ENCODE measurements around the gene CDK18. TPM values are rescaled to one million over a fixed set of nuclear protein-coding genes. Genes with fewer than 3 reads are reported as not detected.

The CDK18 gene
- total and polyA plus RNA-seq, 10 of the 15 experiments (the other 5 are each of a cell fraction or from before 2014, with no cell fraction given) = 0.13 to 4.4 (median 0.52) TPM; not detected in 2

DNA sequence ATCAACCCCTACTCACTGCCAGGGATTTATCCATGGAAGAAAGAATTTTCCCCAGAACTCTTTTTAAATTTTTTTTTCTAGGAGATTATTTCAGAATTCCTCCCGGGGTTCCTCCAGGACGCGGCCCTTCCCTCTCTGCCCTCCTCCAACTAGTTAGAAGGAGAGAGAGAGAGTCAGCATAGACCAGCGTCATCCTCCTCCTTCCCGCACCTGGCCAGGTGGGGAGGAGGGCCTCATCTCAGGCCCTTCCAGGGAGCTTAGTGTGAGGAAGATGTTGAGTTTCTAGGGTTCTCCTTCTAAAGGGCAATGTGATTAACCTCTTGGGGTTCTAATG, 63.6 kb downstream of the CDK18 start (continued):
- TF ChIP-seq BMI1 (IDR thresholded peaks at IDR 0.05; ENCODE audit: borderline replicate concordance) = no peak

- intact Hi-C loops (cut with micrococcal nuclease; ENCODE audit: unreplicated experiment) = no loop called here
- Histone ChIP-seq H3K79me2 (ENCODE audit: control insufficient read depth, insufficient read depth, low read length) (no peaks in the 10 kb centered on the region), H3K9ac (ENCODE audit: control insufficient read depth, insufficient read depth, low read length) (no peak overlapping the region), H3K4me2 (ENCODE audit: control insufficient read depth, insufficient read depth) (no peak overlapping the region), H3K27ac (ENCODE audit: control insufficient read depth, insufficient read depth) (no peak overlapping the region), H4K20me1 (ENCODE audit: control insufficient read depth, insufficient read depth) (no peaks in the 10 kb centered on the region), H2AFZ (ENCODE audit: control insufficient read depth, low read depth, low read length) (no peak overlapping the region), H3K36me3 (ENCODE audit: control insufficient read depth in 2 of 2, insufficient read depth in 2 of 2, low read length in 1 of 2) (no peaks in the 10 kb centered on the region), H3K4me3 (no peak overlapping the region), H3K27me3 (replicated peaks in 1 of 2; ENCODE audit: control insufficient read depth in 2 of 2, insufficient read depth in 2 of 2, low read length in 1 of 2) (peaks cover 9 to 17% of the 10 kb centered on the region in 2 experiments), H3K4me1 (ENCODE audit: control insufficient read depth, insufficient read depth, low read length) (no peaks in the 10 kb centered on the region), H3K9me3 (replicated peaks; ENCODE audit: control insufficient read depth, insufficient read depth, low read length) (no peaks in the 10 kb centered on the region)
- 14% methylated on average over 31 of the region's 90 CpGs for WGBS (ENCODE audit: insufficient coverage, insufficient replicate concordance, low lambda C conversion rate, missing lambda C conversion rate)
- BruUV-seq (replicated peaks) = no TSS peak
- in situ Hi-C loops (cut with MboI) = no loop called here
- ChIA-PET SMC1A (ENCODE audit: uncharacterized antibody, unreplicated experiment) (interaction anchor here (0.7 to 1.3 kb wide), 2 partner anchors 26 to 40 kb away, joined by 3 read pairs; no protein-coding TSS in a partner anchor), CTCF (interaction anchor here (0.6 kb wide), 1 partner anchor 234 kb away, joined by 3 read pairs; no protein-coding TSS in a partner anchor), RAD21 (ENCODE audit: unreplicated experiment) (no interaction called here), POLR2A (no interaction called here)
- ATAC-seq (no peak), FAIRE-seq (no peak), DNase-seq (ENCODE audit: low read depth, low spot score) (no peak)
- TF ChIP-seq SMAD1 (IDR thresholded peaks at IDR 0.05; ENCODE audit: low read depth, partially characterized antibody) = no peak
- TF ChIP-seq TBL1XR1 (IDR thresholded peaks at IDR 0.05; ENCODE audit: low read depth, low read length) = no peak
- TF ChIP-seq NR2C1 (IDR thresholded peaks at IDR 0.05) = no peak
- no peak for TF ChIP-seq CREM (IDR thresholded peaks at IDR 0.05; ENCODE audit: low read depth)
- TF ChIP-seq SIN3A (IDR thresholded peaks at IDR 0.05; ENCODE audit: low read depth, low read length) = no peak
- TF ChIP-seq SMARCA5 (IDR thresholded peaks at IDR 0.05) = no peak
- TF ChIP-seq MTA3 (IDR thresholded peaks at IDR 0.05; ENCODE audit: borderline replicate concordance, low read length) = no peak
- no peak for TF ChIP-seq MXI1 (IDR thresholded peaks at IDR 0.05; ENCODE audit: low read depth, low read length)
Observed at GRCh38 chr1:205568469-205569361, 64.2 kb downstream of the CDK18 start.

Measured in GM12878 (cell line).